GM23248 (cell line): Measurements from ENCODE around the gene AAMP.

Experiments used
- EZH2 ChIP-seq: fragments of 200-600 bp; sonication (generic); IDR thresholded peaks from 2 replicates; pipeline ENCODE4 v1.6.1; 2018; ENCODE audit warnings: antibody characterized with exemption, mild to moderate bottlenecking; ENCODE audit not compliant: insufficient read depth, poor library complexity, severe bottlenecking
- EZH2phosphoT487 ChIP-seq: fragments of 200-600 bp; sonication (generic); IDR thresholded peaks from 2 replicates; pipeline ENCODE4 v1.6.1; 2018; ENCODE audit warnings: antibody characterized with exemption, moderate library complexity, mild to moderate bottlenecking, low read depth; ENCODE audit not compliant: insufficient read depth

DNA sequence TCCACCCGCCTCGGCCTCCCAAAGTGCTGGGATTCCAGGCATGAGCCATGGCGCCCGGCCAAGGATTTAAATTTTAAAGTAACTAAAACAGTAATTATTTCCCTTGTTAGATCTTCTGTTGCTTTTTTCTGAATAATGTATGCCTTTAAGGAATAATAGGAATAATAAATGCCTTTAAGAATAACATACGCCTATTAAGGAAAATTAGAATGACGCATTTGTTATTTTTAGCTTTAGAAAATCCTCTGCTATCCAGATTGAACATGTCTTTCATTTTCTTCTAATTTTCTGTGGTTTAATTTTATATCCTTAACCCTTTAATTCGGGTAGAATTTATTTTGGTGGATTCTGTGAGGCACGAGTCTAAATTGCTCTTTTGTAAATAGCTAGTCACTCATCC, 45.5 kb upstream of the AAMP start:
- TF ChIP-seq EZH2phosphoT487 (no peak), EZH2 (no peak)
